Measurements from ENCODE around the gene HSFX4. TPM values are rescaled to one million over a fixed set of nuclear protein-coding genes. Genes with fewer than 3 reads are reported as not detected.
"Not testable (repeated sequence)": the region's sequence is repeated elsewhere in the genome, so short reads cannot be mapped to it uniquely, and the experiment has no call there.

The HSFX4 gene
- total RNA-seq, 2 experiments from 2014 or later = 0.37 TPM; not detected in 1

DNA sequence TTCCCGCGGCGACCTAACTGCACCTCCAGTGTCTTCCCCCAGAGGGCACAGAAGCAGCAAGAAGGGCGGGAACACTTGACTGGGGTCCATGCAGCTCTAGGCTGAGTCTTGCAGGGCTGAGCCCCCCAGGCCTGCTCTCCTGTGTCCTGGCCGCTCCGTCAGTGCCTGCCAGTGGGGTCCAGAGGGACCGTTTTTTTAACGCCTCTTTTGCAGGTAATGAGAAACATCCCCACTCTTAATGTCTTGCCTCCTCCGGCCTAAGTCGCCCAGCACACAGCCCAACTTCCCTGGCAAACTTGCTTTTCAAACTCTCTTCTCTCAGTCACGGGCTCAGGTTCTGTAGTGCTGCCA lies 11.3 kb downstream of the HSFX4 start:
- not testable (repeated sequence) for H3K9me3 Mint-ChIP-seq (ENCODE audit: low read depth); H3K4me1 Mint-ChIP-seq; H3K36me3 Mint-ChIP-seq; DNase-seq; H3K27me3 Mint-ChIP-seq; ATAC-seq
- H3K4me3 Mint-ChIP-seq = peak overlapping the region; percentile 78
- peak overlapping the region; percentile 92 for H3K27ac Mint-ChIP-seq
- CTCF ChIA-PET = interaction anchor here (0.8 to 2.3 kb wide), 4 partner anchors 10 to 423 kb away, joined by 5 to 9 read pairs (median 6); partner anchors contain the start of genes EOLA1 and MAMLD1

DNA sequence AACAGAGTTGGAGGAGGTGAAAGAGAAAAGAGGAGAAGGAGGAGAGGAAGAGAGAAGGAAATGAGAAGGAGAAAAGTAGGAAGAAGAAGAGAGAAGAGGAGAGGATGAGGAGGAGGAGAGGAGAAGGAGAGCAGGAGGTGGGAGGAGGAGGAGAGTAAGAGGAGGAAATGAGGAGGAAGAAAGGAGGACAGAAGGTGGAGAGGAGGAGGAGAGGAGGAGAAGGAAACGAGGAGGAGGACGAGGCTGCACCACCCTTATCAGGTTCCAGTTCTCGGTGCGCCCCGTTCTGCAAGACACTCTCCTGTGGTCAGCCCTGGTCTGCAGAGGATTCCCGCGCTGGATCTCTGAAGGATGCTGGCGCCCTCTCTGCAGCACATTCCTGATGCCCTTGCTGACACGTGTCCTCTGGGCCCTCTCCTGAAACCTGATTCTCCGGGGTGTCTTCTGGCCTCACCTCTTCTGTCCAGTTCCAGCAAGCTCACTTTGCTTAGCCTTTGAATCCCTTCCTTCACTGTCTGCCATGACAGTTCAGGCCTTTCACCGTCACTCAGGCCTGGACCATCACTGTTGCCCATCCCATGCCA lies 15.8 kb downstream of the HSFX4 start:
- DNase-seq; H3K27ac Mint-ChIP-seq; H3K27me3 Mint-ChIP-seq; CTCF ChIA-PET; H3K4me3 Mint-ChIP-seq; H3K4me1 Mint-ChIP-seq; H3K9me3 Mint-ChIP-seq (ENCODE audit: low read depth); H3K36me3 Mint-ChIP-seq; ATAC-seq: not testable (repeated sequence)

DNA sequence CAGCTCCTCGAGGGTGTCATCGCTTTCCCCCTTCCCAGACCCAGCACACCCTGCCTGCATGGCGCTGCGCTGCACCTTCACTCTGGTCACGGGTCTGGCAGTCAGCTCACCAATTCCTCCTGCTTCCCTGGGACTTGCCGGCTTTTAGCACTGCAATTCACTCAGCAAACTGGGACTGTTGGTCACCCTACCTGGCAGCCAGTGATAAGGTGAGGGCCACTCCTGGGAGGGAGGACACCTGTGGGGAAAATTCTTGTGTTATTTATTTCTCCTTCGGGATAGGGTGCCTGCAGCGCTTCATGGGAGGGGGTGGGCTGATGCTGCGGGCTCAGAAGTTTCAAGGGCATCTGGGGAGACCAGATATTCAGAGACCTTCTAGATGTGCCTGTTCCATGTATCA lies 16.4 kb downstream of the HSFX4 start:
- H3K4me3 Mint-ChIP-seq; H3K27me3 Mint-ChIP-seq; CTCF ChIA-PET; H3K4me1 Mint-ChIP-seq; H3K36me3 Mint-ChIP-seq; H3K9me3 Mint-ChIP-seq (ENCODE audit: low read depth); ATAC-seq; DNase-seq; H3K27ac Mint-ChIP-seq: not testable (repeated sequence)

DNA sequence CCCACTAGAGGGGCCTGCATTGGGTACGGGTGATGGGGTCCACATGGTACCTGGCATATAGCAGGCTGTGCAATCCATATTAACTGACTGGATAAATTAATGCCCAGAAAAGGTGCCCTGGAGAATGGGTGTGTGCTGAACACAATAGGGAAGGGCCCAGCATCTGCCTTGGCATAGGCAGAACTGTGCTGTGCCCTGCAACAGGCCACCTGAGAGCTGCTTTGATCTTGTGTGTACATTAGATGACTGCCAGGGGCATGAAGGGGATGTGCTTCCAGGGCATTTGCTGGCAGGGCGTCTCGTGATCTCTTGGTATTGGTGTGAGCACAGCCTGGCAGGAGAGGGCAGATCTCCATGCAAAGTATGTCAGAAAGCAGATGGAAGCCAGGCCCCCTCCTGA lies 17.6 kb downstream of the HSFX4 start:
- H3K9me3 Mint-ChIP-seq (ENCODE audit: low read depth); CTCF ChIA-PET; H3K4me1 Mint-ChIP-seq; H3K4me3 Mint-ChIP-seq; H3K36me3 Mint-ChIP-seq; ATAC-seq; H3K27ac Mint-ChIP-seq; DNase-seq; H3K27me3 Mint-ChIP-seq: not testable (repeated sequence)

DNA sequence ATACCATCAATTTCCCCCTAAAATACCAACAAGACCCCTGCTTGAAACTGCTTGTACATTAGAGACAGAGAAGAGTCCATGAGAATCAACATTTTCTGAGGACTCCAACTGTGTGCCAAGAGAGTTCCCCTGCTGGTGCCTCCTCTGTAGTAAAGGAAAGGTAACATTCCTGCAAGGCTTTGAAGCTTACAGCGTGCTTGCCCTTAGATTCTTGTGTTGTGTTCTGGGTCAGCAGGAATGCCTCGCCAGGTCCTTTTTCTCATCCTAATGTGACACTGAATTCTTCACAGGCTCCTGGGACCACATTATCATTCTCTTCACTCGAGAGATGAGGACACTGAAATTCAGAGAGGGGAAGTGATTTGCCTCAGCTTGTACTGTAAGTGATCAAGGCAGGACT lies 18.6 kb downstream of the HSFX4 start:
- H3K27ac Mint-ChIP-seq = no peak overlapping the region
- ATAC-seq (no peak), DNase-seq (no peak)
- H3K36me3 Mint-ChIP-seq = peaks cover 2% of the 10 kb centered on the region
- CTCF ChIA-PET = interaction anchor here (1.2 kb wide), 1 partner anchor 76 kb away, joined by 3 read pairs; no protein-coding TSS in a partner anchor
- no peak overlapping the region for H3K4me3 Mint-ChIP-seq
- no peaks in the 10 kb centered on the region for H3K9me3 Mint-ChIP-seq (ENCODE audit: low read depth)
- no peaks in the 10 kb centered on the region for H3K4me1 Mint-ChIP-seq
- H3K27me3 Mint-ChIP-seq = no peaks in the 10 kb centered on the region

DNA sequence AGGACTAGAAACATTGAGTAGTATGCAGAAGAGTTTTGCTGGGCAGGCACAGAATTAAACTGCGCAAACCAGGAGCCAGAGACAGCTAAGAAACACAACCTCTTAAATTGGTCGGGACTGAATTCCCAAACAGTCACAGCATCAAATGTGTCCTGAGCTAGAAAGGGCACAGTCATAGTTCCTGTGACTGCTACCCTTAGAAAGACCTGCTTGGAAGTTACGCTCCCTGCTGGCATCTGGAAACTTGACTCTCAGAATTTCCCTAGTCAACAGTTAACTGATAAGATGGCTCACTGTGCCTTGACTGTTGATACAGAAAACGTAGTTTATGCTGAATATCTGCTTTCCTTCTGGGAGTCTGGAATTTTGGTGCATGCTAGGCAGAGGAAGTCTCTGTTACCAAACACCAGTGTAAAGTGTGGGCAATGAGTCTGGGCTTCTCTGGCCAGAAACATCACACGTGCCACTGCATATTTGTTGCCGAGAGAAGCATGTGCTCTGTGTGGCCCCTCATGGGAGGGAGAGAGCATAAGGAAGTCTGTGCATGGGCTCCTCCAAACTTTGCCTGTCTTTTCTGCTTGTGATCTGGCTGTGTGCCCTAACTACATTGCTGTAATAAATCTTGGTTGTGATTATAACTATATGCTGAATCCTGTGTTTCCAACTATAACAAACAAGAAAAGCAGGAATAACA lies 20.5 kb downstream of the HSFX4 start:
- Mint-ChIP-seq H3K9me3 (ENCODE audit: low read depth) (no peaks in the 10 kb centered on the region), H3K27me3 (no peaks in the 10 kb centered on the region), H3K4me3 (no peak overlapping the region), H3K27ac (no peak overlapping the region), H3K4me1 (no peaks in the 10 kb centered on the region), H3K36me3 (peaks cover 2% of the 10 kb centered on the region)
- DNase-seq (no peak), ATAC-seq (no peak)
- CTCF ChIA-PET = interaction anchor here (1.0 to 1.1 kb wide), 3 partner anchors 10 to 771 kb away, joined by 3 to 5 read pairs (median 5); partner anchors contain the start of gene MAMLD1

DNA sequence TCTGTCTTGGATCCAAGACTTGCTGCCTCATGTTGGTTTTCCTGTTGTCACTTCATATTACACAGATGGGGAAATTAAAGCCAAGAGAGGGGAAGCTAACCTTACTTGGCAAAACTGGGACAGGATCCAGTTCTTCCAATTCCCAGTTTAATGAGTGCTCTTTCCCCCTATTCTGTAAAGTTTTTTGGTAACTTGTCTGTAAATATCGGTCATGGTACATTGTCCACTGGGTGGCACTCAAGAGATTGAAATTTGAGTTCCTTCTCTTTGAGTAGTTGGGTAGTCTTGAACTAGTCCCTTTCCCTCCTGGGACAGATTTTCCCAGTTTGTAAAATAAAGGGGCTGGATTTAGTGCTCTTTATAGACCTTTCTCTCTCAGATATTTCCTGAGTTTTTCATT lies 21.3 kb downstream of the HSFX4 start:
- DNase-seq = no peak
- Mint-ChIP-seq H3K4me3 (no peak overlapping the region), H3K27me3 (no peaks in the 10 kb centered on the region), H3K36me3 (peaks cover 2% of the 10 kb centered on the region), H3K9me3 (ENCODE audit: low read depth) (no peaks in the 10 kb centered on the region), H3K27ac (no peak overlapping the region), H3K4me1 (no peaks in the 10 kb centered on the region)
- CTCF ChIA-PET = interaction anchor here (1.0 to 1.5 kb wide), 4 partner anchors 11 to 770 kb away, joined by 3 to 5 read pairs (median 4); partner anchors contain the start of gene MAMLD1
- ATAC-seq = no peak

DNA sequence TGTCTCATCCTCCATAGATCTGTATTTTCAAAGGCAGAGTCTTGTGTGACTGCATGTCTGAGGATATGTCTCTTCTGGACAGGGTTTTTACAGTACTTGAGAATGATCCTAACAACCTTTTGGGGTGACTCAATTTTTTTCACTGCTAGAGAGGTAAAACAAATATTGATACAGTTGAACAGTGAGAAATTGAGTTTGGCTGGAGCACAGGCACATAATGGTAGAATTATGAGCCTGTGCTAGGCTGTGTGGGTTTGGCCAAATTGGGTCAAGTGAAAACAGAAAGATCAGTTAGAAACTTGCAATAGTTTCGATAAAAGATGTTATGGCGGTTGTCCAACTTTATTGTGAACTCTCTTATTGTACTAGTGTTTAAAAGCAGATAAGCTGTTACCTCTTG lies 32.2 kb downstream of the HSFX4 start:
- DNase-seq (no peak), ATAC-seq (no peak)
- CTCF ChIA-PET = no interaction called here
- Mint-ChIP-seq H3K4me3 (no peak overlapping the region), H3K27me3 (no peaks in the 10 kb centered on the region), H3K9me3 (ENCODE audit: low read depth) (no peaks in the 10 kb centered on the region), H3K27ac (no peak overlapping the region), H3K36me3 (peaks cover 3% of the 10 kb centered on the region), H3K4me1 (no peaks in the 10 kb centered on the region)

DNA sequence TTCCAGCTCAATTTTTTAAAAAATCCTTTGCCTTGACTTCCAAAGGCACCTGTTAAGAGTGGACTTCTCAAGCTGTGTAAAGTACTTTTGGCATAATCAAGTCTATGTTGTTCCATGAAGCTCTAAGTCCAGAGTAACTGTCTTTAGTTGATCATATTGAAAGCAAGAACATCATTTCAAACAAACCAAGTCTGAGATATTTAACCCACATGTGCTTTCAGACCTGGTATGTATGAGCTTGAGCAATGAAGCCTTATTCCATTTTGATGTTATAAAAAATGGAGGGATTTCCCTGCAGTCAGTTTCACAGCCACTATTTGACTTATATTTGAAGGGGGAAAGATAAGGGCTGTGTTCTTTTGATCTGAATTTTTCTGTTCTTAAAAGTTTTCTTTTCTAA lies 32.6 kb downstream of the HSFX4 start:
- DNase-seq = no peak
- peaks cover 2% of the 10 kb centered on the region for H3K4me1 Mint-ChIP-seq
- no peak for ATAC-seq
- peaks cover 3% of the 10 kb centered on the region for H3K36me3 Mint-ChIP-seq
- no peaks in the 10 kb centered on the region for H3K9me3 Mint-ChIP-seq (ENCODE audit: low read depth)
- H3K27ac Mint-ChIP-seq = no peak overlapping the region
- H3K27me3 Mint-ChIP-seq = no peaks in the 10 kb centered on the region
- CTCF ChIA-PET = no interaction called here
- no peak overlapping the region for H3K4me3 Mint-ChIP-seq

DNA sequence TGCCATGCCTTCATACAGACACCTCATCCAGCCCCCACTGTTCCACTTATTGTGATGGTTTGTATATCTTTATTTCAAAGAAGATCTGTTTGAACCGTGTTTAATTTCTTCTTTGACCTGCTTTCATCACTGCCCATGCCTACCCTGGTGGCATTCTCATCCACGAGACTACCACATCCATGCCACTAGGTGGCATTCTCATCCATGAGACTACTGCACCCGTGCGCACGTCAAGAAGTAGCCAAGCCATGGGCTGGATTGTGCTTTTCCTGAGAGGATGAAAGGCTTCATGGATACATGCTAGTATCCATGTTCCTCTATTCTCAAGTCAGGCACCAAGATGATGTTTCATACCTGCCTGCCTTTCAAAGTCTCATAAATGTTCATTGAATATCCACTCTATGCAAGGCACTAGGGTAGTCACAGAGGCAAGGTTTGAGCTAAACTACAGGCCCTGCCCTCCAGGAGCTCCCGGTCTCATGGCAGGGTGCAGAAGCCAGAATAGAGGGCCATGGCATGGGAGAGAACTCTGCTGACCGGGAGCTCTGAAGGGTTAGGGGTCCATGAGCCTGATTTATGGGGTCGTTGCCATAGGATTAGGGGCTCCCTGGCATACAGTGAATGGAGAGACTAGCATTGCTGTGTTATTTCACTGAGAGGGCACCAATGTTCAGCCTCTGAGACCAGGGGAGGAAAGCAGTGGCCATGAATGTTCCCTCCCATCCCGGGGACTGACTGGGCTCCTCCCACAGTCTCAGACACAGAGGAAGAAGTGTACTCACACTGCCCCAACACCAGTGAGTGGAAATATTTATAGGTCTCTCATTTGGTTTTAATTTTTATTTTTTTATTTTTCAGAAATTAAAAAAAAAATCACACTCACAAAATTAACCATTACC lies 33.7 kb downstream of the HSFX4 start:
- peak; percentile 66 for ATAC-seq
- no peak overlapping the region for H3K27ac Mint-ChIP-seq
- peaks cover 7% of the 10 kb centered on the region for H3K4me1 Mint-ChIP-seq
- H3K9me3 Mint-ChIP-seq (ENCODE audit: low read depth) = no peaks in the 10 kb centered on the region
- H3K27me3 Mint-ChIP-seq = no peaks in the 10 kb centered on the region
- peak; percentile 48 for DNase-seq
- peaks cover 7% of the 10 kb centered on the region for H3K36me3 Mint-ChIP-seq
- CTCF ChIA-PET = interaction anchor here (0.7 kb wide), 1 partner anchor 402 kb away, joined by 4 read pairs; no protein-coding TSS in a partner anchor
- H3K4me3 Mint-ChIP-seq = no peak overlapping the region

DNA sequence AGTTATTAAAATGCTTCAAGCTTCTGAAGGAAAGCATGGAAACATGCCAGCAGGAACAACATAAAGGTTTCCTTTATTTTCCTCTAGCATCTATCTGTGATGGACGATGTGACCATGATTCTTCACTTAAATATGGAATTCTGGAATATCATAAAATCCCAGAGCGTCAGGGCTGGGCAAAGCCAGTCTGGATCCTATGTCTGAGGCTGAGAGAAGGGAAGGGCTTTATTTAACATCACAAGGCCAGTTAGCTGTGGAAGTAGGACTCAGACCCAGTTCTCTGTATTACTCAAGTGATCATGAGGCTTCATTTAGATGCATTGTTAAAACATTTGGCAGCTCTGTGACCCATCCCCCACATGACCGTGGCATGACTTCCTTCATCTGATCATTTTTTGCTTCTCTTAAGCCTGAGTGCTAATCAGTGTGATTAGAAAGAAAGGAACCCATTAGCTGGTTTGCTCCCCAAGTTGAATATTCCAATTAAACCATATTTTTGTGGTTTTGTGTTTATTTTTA lies 49.8 kb downstream of the HSFX4 start:
- ATAC-seq (no peak), DNase-seq (no peak)
- H3K4me1 Mint-ChIP-seq = no peaks in the 10 kb centered on the region
- no peak overlapping the region for H3K4me3 Mint-ChIP-seq
- H3K36me3 Mint-ChIP-seq = no peaks in the 10 kb centered on the region
- CTCF ChIA-PET = no interaction called here
- no peak overlapping the region for H3K27ac Mint-ChIP-seq
- H3K9me3 Mint-ChIP-seq (ENCODE audit: low read depth) = no peaks in the 10 kb centered on the region
- H3K27me3 Mint-ChIP-seq = no peaks in the 10 kb centered on the region

Measured in activated CD8-positive, alpha-beta memory T cell treated with anti-CD3 and anti-CD28 coated beads, Interleukin-2, amount 10 ng/mL, durations not matched to agents 7 days and 5 days (primary cell).